Hepatocyte (in vitro differentiated cells): ENCODE measurements around the gene FAM229B.

Experiments
- CTCF ChIP-seq: fragments of 200-600 bp; sonication (generic); IDR thresholded peaks from 2 replicates; pipeline ENCODE4 v1.5.1; 2016; ENCODE audit warnings: antibody characterized with exemption, mild to moderate bottlenecking; ENCODE audit not compliant: poor library complexity
- EZH2 ChIP-seq: fragments of 200-600 bp; sonication (generic); IDR thresholded peaks from 2 replicates; pipeline ENCODE4 v1.6.1; 2016; ENCODE audit warnings: antibody characterized with exemption, mild to moderate bottlenecking, borderline replicate concordance

DNA sequence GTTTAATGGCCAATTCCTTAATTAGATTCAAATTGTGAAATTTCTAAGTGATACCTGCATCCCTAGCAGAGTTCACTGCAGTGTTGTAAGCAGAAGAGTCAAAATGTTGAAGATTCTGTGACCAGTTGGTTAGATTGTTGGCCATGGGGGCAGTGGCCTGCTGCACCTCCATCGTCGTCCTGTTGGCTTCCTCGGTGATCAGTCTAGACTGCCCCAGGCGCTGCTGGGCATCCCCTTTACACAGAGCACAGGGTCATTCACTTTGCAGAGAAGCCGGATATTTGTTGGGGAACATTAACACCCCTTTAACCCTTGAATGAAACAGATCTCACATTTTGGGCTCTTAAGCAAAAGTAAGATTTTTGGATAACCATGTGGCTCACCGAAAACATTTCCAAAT is 60.7 kb downstream of the FAM229B start:
- TF ChIP-seq EZH2 (no peak), CTCF (no peak)
